AG04449 (cell line): ENCODE measurements around the gene TTC6.
A peak's percentile ranks its signal among the peaks of the same experiment; 100 is the strongest.

Experiments
- CTCF ChIA-PET: fragments of 350-600 bp; formaldehyde crosslinking; extraction: SDS; loops from one replicate; lab custom pipeline; 2021; ENCODE audit warnings: antibody characterized with exemption; lab: Yijun Ruan, JAX
- POLR2A ChIA-PET: fragments of 400-600, 350-600 bp; formaldehyde crosslinking; extraction: SDS; loops from one replicate; lab custom pipeline; 2020; ENCODE audit warnings: antibody characterized with exemption, inconsistent platforms; lab: Yijun Ruan, JAX
- DNase-seq: peaks from one replicate; pipeline ENCODE4 v3.0.0-alpha.2; 2010; ENCODE audit warnings: low read depth, low spot score
- H3K4me3 ChIP-seq: 2 replicates; pipeline ENCODE4 v1.5.1; 2011; ENCODE audit warnings: low read depth, mild to moderate bottlenecking, control low read depth, low read length
- TF ChIP-seq, protein P1 (sequence below): IDR thresholded peaks from one replicate; pipeline ENCODE4 v1.5.1; 2011; ENCODE audit warnings: mild to moderate bottlenecking, moderate library complexity, low read length, control low read depth, inconsistent platforms; ENCODE audit not compliant: insufficient read depth; ENCODE audit errors: missing control alignments

Gene TTC6

DNA sequence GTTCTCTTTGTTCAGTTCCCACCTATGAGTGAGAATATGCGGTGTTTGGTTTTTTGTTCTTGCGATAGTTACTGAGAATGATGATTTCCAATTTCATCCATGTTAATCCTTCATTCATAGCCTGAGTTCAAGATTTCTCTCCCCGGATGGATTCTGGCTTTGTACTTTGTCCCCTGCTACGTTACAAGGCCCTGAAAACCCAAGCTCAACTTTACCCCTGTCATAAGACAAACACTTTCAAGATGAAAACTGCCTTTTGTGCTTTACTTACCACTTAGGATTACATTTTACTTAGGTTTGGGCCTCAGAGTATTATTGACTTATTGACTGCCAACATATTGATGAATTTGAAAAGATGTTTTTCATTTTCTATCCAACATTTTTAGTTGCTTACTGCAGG, 36.7 kb upstream of the TTC6 start:
- H3K4me3 ChIP-seq: no peak overlapping the region
- DNase-seq: no peak
- TF ChIP-seq, protein P1, sequence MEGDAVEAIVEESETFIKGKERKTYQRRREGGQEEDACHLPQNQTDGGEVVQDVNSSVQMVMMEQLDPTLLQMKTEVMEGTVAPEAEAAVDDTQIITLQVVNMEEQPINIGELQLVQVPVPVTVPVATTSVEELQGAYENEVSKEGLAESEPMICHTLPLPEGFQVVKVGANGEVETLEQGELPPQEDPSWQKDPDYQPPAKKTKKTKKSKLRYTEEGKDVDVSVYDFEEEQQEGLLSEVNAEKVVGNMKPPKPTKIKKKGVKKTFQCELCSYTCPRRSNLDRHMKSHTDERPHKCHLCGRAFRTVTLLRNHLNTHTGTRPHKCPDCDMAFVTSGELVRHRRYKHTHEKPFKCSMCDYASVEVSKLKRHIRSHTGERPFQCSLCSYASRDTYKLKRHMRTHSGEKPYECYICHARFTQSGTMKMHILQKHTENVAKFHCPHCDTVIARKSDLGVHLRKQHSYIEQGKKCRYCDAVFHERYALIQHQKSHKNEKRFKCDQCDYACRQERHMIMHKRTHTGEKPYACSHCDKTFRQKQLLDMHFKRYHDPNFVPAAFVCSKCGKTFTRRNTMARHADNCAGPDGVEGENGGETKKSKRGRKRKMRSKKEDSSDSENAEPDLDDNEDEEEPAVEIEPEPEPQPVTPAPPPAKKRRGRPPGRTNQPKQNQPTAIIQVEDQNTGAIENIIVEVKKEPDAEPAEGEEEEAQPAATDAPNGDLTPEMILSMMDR: no peak
- CTCF ChIA-PET: no interaction called here
- POLR2A ChIA-PET: no interaction called here

DNA sequence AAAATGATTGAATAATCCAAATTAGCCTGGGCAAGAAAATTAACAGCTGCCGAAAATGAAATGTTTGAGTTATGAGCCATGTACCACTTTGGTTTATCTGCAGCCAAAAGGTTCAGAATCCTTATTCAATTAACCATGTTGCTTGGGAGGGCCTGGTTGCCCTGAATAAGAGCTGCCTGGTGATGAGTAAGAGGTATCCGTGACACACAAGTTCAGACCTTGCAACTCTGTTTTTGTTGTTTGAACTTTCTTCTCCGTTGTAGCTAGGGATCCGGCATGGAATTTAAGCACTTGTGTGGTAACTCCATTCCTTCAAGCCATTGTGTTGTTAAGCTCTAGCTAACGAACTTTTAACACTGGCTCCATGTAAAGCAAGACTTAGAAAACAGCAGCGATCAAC, 36.0 kb upstream of the TTC6 start:
- POLR2A ChIA-PET: no interaction called here
- H3K4me3 ChIP-seq: no peak overlapping the region
- DNase-seq: no peak
- TF ChIP-seq, protein P1: no peak
- CTCF ChIA-PET: no interaction called here

DNA sequence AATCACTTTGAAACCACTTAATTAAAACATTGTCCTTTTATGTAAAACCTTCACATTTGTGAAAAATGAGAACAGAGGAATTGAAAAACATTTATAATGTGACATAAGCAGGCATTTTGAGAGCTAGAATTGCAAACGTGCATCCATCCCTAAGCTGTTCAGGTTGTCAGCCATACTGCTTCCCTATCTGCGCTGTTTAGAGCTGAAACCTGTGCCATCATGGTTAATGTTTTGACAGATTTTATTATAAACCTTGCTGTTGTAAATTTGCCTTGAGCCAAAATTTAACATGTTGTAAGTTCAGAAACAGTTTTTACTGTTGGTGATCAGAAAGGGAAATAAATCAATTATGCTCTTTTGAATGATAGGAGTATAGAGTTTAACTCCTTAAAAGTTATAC, 32.2 kb upstream of the TTC6 start:
- no peak overlapping the region for H3K4me3 ChIP-seq
- ChIA-PET POLR2A (no interaction called here), CTCF (interaction anchor here (1.3 to 1.5 kb wide), 2 partner anchors 10 to 30 kb away, joined by 3 to 7 read pairs; no protein-coding TSS in a partner anchor)
- TF ChIP-seq, protein P1: no peak
- no peak for DNase-seq

DNA sequence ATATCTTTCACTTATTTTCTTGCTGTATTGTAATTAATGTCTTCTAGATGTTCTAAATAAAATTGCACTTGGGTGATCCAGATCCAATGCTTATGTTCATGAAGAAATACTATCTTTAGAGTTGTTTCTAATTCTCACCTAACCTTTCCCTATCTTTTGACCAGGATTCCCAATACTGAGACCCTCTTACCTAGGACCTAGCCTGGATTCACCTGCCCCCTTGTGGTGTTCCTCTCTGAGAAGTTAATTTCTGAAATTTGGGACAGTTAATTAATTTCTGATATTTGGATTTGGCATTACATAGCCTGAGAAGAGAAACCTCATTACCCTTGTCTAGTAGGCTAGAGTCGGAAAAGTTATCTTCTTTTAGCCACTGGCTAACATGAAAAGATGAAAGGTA, 29.9 kb upstream of the TTC6 start:
- no peak for DNase-seq
- CTCF ChIA-PET: no interaction called here
- POLR2A ChIA-PET: no interaction called here
- TF ChIP-seq, protein P1: peak; percentile 7
- H3K4me3 ChIP-seq: no peak overlapping the region

DNA sequence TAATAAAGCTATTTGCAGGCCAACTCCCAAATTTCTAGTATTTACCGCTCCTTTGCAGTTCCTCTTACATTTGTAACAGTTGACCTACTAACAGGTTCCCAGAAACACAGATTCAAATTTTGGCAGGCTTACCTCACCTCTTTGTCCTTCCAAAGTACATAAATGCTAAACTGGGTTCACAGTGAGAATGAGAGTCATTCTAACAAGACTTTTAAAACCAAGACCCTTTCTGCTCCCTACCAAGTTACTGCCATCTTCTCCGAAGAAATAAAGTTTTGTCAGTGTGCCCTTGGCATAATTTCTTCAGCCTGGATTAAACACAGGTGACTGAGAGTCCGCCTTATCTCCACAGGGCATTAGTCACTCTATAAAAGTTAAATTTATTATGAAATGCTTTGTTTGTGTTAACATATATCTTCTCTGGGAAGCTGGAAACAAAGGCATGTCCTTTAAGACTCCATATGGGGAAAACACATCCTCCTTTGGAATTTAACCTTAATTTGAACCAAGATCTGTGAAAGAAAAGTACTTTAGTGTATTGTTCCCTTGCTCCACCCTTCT, 28.5 kb upstream of the TTC6 start:
- H3K4me3 ChIP-seq: no peak overlapping the region
- no peak for DNase-seq
- ChIA-PET CTCF (no interaction called here), POLR2A (no interaction called here)
- TF ChIP-seq, protein P1: no peak

DNA sequence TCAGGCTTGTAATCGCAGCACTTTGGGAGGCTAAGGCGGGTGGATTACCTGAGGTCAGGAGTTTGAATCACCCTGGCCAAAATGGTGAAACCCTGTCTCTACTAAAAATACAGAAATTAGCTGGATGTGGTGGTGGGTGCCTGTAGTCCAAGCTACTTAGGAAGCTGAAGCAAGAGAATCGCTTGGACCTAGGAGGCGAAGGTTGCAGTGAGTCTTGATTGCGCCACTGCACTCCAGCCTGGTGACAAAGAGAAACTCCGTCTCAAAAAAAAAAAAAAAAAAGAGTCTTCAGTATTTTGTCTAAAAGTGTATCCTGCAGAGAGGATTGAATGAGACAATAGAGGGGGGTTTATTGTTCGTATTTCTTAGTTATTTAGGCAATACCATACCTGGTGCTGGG, 25.7 kb upstream of the TTC6 start:
- no peak overlapping the region for H3K4me3 ChIP-seq
- TF ChIP-seq, protein P1: no peak
- ChIA-PET CTCF (interaction anchor here (1.5 kb wide), 1 partner anchor 24 kb away, joined by 3 read pairs; no protein-coding TSS in a partner anchor), POLR2A (no interaction called here)
- DNase-seq: no peak
